Measurements from ENCODE around the gene REXO5.

DNA sequence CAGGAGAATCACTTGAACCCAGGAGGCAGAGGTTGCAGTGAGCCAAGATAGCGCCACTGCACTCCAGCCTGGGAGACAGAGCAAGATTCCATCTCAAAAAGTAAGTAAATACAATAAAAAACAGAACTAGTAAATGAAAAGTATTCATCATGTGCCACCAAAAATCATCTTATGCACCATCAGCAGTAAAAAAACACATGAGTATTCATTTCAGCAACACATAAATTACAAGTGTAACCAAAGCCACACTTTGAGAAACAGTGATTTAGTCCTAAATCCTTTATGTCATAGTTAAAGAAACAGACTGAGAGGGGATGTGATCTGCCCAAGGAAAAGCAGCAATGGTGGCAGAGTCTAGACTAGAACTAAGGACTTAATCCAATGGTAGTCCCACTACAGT is 80.9 kb downstream of the REXO5 start:
- TF ChIP-seq, protein P1, sequence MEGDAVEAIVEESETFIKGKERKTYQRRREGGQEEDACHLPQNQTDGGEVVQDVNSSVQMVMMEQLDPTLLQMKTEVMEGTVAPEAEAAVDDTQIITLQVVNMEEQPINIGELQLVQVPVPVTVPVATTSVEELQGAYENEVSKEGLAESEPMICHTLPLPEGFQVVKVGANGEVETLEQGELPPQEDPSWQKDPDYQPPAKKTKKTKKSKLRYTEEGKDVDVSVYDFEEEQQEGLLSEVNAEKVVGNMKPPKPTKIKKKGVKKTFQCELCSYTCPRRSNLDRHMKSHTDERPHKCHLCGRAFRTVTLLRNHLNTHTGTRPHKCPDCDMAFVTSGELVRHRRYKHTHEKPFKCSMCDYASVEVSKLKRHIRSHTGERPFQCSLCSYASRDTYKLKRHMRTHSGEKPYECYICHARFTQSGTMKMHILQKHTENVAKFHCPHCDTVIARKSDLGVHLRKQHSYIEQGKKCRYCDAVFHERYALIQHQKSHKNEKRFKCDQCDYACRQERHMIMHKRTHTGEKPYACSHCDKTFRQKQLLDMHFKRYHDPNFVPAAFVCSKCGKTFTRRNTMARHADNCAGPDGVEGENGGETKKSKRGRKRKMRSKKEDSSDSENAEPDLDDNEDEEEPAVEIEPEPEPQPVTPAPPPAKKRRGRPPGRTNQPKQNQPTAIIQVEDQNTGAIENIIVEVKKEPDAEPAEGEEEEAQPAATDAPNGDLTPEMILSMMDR (conservative IDR thresholded peaks at IDR 0.05 in 1 of 2, IDR thresholded peaks at IDR 0.05 in 1 of 2; ENCODE audit: extremely low read depth in 1 of 2, insufficient read depth in 1 of 2, low read depth in 1 of 2, low read length in 2 of 2): no peak
- TF ChIP-seq EZH2 (IDR thresholded peaks at IDR 0.05; ENCODE audit: borderline replicate concordance, low read length): no peak

Data from mammary epithelial cell (primary cell).